Right lung (tissue), 5 donors: ENCODE measurements around the gene PRPH. TPM values are rescaled to one million over a fixed set of nuclear protein-coding genes. Genes with fewer than 3 reads are reported as not detected.
"Not testable (repeated sequence)": the region's sequence is repeated elsewhere in the genome, so short reads cannot be mapped to it uniquely, and the experiment has no call there.

Experiments
- DNase-seq, 2 donors: peaks; one replicate each; pipeline ENCODE4 v3.0.0-alpha.2; 2013
- polyA plus RNA-seq, 5 donors: library from polyadenylated mRNA; unstranded; fragments of 120-200 nt; gene quantifications; one replicate each; pipeline versions ENCODE4 v1.2.1 to v1.2.3, GENCODE V29; 2013; ENCODE audit warnings: inconsistent platforms in 1 of 5, low replicate concordance in 1 of 5; ENCODE audit not compliant: insufficient read length in 5 of 5, insufficient read depth in 1 of 5

Gene PRPH
- polyA plus RNA-seq, 5 donors = 0.80 to 3.0 (median 1.3) TPM

- no peak for DNase-seq
Observed at GRCh38 chr12:49276304-49277290, 18.4 kb upstream of the PRPH start.

- no peak for DNase-seq
Observed at GRCh38 chr12:49277466-49277865, 17.5 kb upstream of the PRPH start.

GRCh38 chr12:49279706-49280159 is 15.2 kb upstream of the PRPH start:
- no peak for DNase-seq

GRCh38 chr12:49280545-49280944 is 14.4 kb upstream of the PRPH start:
- not testable (repeated sequence) for DNase-seq

- no peak for DNase-seq
Observed at GRCh38 chr12:49282302-49282701, 12.6 kb upstream of the PRPH start.

- DNase-seq = not testable (repeated sequence)
Observed at GRCh38 chr12:49282740-49283375, 12.1 kb upstream of the PRPH start.

- no peak for DNase-seq
Observed at GRCh38 chr12:49283541-49284429, 11.2 kb upstream of the PRPH start.

GRCh38 chr12:49284672-49285071 is 10.3 kb upstream of the PRPH start:
- no peak for DNase-seq

- no peak for DNase-seq
Observed at GRCh38 chr12:49287876-49288275, 7.1 kb upstream of the PRPH start.

GRCh38 chr12:49288412-49288853 is 6.5 kb upstream of the PRPH start:
- peak in 1 of 2 donors; percentile 51 for DNase-seq

GRCh38 chr12:49288922-49289555 is 5.9 kb upstream of the PRPH start:
- DNase-seq = no peak

GRCh38 chr12:49292729-49293055 is 2.3 kb upstream of the PRPH start:
- DNase-seq = no peak

GRCh38 chr12:49293056-49293956 is 1.6 kb upstream of the PRPH start:
- DNase-seq = peak; percentile 61 to 68

GRCh38 chr12:49294086-49294803 is 702 bp upstream of the PRPH start:
- DNase-seq = no peak

GRCh38 chr12:49294804-49295081 is 204 bp upstream of the PRPH start:
- no peak for DNase-seq

GRCh38 chr12:49296034-49296835 is 1.3 kb downstream of the PRPH start:
- no peak for DNase-seq

- DNase-seq = no peak
Observed at GRCh38 chr12:49296836-49297694, 2.1 kb downstream of the PRPH start.

GRCh38 chr12:49297695-49298060 is 2.7 kb downstream of the PRPH start:
- no peak for DNase-seq
